Esophagus squamous epithelium (tissue), 5 donors: ENCODE results near the gene SCN2B. TPM values are rescaled to one million over a fixed set of nuclear protein-coding genes. Genes with fewer than 3 reads are reported as not detected.

Experiments
- DNase-seq: peaks from one replicate; lab custom pipeline; 2025; lab: John Stamatoyannopoulos, UW
- H3K27ac ChIP-seq, 4 donors: fragments of 200-600 bp; sonication (generic); one replicate each; pipeline ENCODE4 v1.5.1; 2016 to 2019; ENCODE audit warnings: mild to moderate bottlenecking in 1 of 4
- H3K27me3 ChIP-seq, 4 donors: fragments of 200-600 bp; sonication (generic); 1 replicate in 3 of 4; 2 replicates in 1 of 4; pipeline versions ENCODE4 v1.5.1 to v1.6.0; 2017 to 2021; ENCODE audit warnings: antibody characterized with exemption in 1 of 4
- H3K36me3 ChIP-seq, 3 donors: fragments of 200-600 bp; sonication (generic); one replicate each; pipeline ENCODE4 v1.5.1; 2016 to 2019
- H3K4me1 ChIP-seq, 3 donors: fragments of 200-600 bp; sonication (generic); one replicate each; pipeline ENCODE4 v1.5.1; 2017 to 2019
- H3K4me3 ChIP-seq, 4 donors: fragments of 200-600 bp; sonication (generic); 1 replicate in 3 of 4; 2 replicates in 1 of 4; pipeline ENCODE4 v1.5.1; 2016 to 2019; ENCODE audit warnings: mild to moderate bottlenecking in 2 of 4, moderate library complexity in 1 of 4
- H3K9me3 ChIP-seq, 3 donors: fragments of 200-600 bp; sonication (generic); one replicate each; pipeline ENCODE4 v1.5.1; 2016 to 2019
- POLR2A ChIP-seq, 4 donors: fragments of 450-650 bp; IDR thresholded peaks; one replicate each; pipeline ENCODE4 v1.6.1; 2017; ENCODE audit warnings: antibody characterized with exemption in 4 of 4, mild to moderate bottlenecking in 4 of 4, moderate library complexity in 3 of 4
- WGBS, 2 donors: methylation state at CpG; one replicate each; pipeline ENCODE4 v1.1.5; 2018; 5-methylcytosine and 5-hydroxymethylcytosine counted together
- intact Hi-C: fragments of 100-400 bp; cut with DNase I; formaldehyde crosslinking; loops from one replicate; pipeline ENCODE4 v1.15.0; 2022
- total RNA-seq, 4 donors: library from RNA; depleted of rRNA; stranded (reverse); fragments of >200 nt; gene quantifications; one replicate each; pipeline ENCODE4 v1.1.0, GENCODE V29; 2016
- TF ChIP-seq, protein P1 (sequence below), 6 experiments: fragments of 450-650 bp in 4 of 6; fragments of 200-600 bp in 2 of 6; sonication (generic) in 2 of 6; IDR thresholded peaks; one replicate each; pipeline ENCODE4 v1.5.1; 2016 to 2019; ENCODE audit warnings: antibody characterized with exemption in 6 of 6, mild to moderate bottlenecking in 4 of 6, moderate library complexity in 4 of 6
- donor health status: DM: yes; HTN: yes; CAD: no.

The SCN2B gene
- total RNA-seq, 4 donors from 2014 or later = 0.38 to 1.1 TPM; not detected in 2

DNA sequence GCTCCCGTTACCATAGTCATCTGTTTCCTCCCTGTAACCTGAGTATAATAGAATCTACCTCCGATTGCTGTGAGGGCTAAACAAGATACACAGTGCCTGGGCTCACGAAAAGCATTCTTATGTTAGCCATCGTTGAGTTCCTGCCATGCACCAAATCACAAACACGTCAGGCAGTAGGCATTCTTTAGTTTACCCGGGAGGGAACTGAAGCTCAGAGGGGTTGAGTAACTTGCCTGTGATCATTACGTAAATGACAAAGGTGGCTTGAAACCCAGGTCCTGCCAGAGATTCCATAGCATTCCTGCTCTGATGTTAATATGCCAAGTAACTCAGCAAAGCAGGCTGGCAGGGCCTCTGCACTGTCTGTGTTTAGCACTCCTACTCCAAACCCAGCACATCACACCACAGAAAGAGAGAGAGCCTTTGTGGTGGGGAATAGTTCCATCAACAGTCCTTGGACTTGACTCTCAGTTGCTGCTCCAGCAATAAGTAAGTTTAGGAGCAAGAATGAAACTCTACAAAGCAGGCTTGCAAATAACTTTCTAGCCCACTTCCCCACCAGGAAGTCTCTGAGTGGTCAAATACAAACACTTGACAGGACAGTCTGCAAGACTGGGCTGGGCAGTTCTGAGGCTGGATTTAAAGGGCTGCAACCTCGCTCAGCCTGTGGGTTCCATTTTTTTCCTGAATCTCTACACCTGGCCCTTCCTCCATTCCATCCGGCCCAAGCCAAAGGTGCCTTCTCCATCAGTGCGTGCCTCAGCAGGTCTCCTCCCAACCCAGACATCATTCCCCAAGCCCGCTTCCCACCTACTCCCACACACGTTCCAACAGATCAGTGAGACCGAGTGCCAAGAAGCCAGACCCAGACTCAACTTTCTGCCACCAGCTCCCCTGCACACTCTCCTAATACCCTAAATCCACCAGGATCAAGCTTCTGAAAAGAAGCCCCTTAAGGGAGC is 1.1 kb downstream of the SCN2B start:
- Histone ChIP-seq H3K27ac (peak overlapping the region in 2 of 4 donors; percentile 44 to 66), H3K9me3 (no peaks in the 10 kb centered on the region), H3K4me3 (peak overlapping the region in 2 of 4 donors; percentile 30 to 49), H3K27me3 (peaks cover 0 to 28% (median 0%) of the 10 kb centered on the region in 4 donors), H3K36me3 (no peaks in the 10 kb centered on the region), H3K4me1 (peaks cover 0 to 49% (median 18%) of the 10 kb centered on the region in 3 donors)
- intact Hi-C loops = no loop called here
- 19 to 32% methylated on average over 7 to 13 of the region's 13 CpGs for WGBS, 2 donors
- TF ChIP-seq POLR2A (IDR thresholded peaks at IDR 0.05) = no peak
- TF ChIP-seq, protein P1, sequence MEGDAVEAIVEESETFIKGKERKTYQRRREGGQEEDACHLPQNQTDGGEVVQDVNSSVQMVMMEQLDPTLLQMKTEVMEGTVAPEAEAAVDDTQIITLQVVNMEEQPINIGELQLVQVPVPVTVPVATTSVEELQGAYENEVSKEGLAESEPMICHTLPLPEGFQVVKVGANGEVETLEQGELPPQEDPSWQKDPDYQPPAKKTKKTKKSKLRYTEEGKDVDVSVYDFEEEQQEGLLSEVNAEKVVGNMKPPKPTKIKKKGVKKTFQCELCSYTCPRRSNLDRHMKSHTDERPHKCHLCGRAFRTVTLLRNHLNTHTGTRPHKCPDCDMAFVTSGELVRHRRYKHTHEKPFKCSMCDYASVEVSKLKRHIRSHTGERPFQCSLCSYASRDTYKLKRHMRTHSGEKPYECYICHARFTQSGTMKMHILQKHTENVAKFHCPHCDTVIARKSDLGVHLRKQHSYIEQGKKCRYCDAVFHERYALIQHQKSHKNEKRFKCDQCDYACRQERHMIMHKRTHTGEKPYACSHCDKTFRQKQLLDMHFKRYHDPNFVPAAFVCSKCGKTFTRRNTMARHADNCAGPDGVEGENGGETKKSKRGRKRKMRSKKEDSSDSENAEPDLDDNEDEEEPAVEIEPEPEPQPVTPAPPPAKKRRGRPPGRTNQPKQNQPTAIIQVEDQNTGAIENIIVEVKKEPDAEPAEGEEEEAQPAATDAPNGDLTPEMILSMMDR (IDR thresholded peaks at IDR 0.05) = no peak
- DNase-seq = no peak

DNA sequence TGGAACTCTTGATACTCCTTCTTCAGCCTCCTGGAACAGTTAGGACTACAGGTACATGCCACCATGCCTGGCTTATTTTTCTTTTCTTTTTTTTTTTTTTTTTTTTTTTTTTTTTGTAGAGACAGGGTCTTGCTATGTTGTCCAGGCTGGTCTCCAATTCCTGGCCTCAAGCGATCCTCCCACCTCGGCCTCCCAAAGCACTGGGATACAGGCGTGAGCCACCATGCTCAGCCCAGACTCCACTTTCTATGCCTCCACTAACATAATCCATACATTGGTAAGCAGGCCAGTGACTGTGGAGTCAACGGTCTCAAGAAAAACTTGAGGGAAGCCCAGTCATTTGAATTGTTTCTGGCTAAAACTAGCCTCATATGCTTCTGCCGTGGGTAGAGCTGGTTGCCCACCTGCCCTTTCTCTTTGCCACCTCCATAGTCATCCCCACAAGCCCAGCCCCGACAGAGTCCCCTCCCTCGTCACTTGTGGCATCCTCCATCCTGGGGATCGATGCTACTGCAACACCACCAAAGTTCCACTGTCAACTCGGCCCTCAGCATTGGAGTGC is 2.4 kb downstream of the SCN2B start:
- Histone ChIP-seq H3K9me3 (no peaks in the 10 kb centered on the region), H3K4me1 (peaks cover 0 to 40% (median 13%) of the 10 kb centered on the region in 3 donors), H3K27me3 (peaks cover 0 to 36% (median 0%) of the 10 kb centered on the region in 4 donors), H3K36me3 (no peaks in the 10 kb centered on the region), H3K4me3 (no peak overlapping the region), H3K27ac (no peak overlapping the region)
- intact Hi-C loops = no loop called here
- 87 to 88% methylated on average over 7 to 9 of the region's 9 CpGs for WGBS, 2 donors
- TF ChIP-seq POLR2A (IDR thresholded peaks at IDR 0.05) = no peak
- TF ChIP-seq, protein P1 (IDR thresholded peaks at IDR 0.05) = no peak
- no peak for DNase-seq

DNA sequence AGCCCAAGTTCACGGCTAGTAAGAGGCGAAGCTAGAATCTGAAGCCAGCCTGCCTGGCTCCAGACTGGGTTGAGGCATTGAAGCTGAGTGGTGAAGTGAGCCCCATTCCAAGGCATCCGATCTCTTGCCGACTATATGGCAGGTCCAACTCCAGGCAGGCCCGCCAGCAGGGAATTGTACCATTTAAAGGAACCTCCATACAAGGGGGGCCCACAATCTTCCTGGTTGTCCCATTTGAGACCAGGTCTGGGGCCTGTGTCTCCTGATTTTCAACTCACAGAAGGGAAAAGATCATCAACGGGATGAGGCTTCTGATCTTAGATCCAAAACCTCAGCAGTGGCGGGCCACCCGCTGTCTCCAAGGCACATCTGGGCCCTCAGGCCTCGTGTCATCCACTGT is 4.1 kb downstream of the SCN2B start:
- intact Hi-C loops = no loop called here
- Histone ChIP-seq H3K27ac (no peak overlapping the region), H3K4me3 (no peak overlapping the region), H3K9me3 (no peaks in the 10 kb centered on the region), H3K4me1 (peaks cover 0 to 40% (median 13%) of the 10 kb centered on the region in 3 donors), H3K36me3 (no peaks in the 10 kb centered on the region), H3K27me3 (peaks cover 0 to 52% (median 0%) of the 10 kb centered on the region in 4 donors)
- 81 to 82% methylated on average over 8 of the region's 9 CpGs for WGBS, 2 donors
- no peak for TF ChIP-seq POLR2A (IDR thresholded peaks at IDR 0.05)
- TF ChIP-seq, protein P1 (IDR thresholded peaks at IDR 0.05) = no peak
- no peak for DNase-seq

DNA sequence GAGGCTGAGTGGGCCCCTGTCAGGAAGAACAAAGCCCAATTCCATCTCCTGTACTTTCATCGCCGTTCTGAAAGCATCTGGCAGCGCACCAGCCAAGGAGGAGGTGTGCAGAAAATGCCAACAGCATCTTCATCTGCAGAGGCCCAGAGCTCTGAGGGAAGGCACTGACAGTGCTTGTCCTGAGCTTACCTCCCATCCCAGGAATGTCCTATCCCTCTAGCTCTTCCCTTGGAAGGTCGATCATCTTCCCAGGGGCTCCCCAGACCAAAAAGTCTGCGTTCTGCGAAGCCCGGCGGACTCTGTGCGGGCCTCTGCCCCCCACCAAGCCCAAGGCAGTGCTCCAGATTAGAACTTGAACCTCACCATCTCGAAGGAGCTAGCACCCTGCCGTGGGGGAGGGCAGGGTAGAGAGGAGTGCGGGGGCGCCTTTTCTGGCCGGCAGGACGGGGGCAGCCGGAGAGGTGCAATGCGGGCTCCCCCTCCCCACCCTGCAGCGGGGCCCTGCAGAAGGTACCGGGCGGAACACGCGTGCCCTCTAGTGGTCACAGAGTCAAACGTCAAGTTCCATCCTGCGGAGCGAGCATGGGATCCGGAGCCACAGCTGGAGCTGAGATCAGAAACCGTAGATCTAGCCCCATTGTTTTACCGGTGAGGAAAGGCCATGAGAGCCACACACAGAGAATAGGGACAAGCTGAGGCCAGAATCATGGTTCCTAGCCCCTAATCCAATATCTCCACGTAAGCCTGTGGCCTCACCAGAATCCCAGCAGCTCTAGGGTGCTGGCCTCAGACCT is 5.0 kb downstream of the SCN2B start:
- Histone ChIP-seq H3K36me3 (no peaks in the 10 kb centered on the region), H3K4me3 (peak overlapping the region in 1 of 4 donors; percentile 23), H3K4me1 (peaks cover 0 to 36% (median 13%) of the 10 kb centered on the region in 3 donors), H3K27ac (no peak overlapping the region), H3K27me3 (peaks cover 0 to 49% (median 0%) of the 10 kb centered on the region in 4 donors), H3K9me3 (no peaks in the 10 kb centered on the region)
- intact Hi-C loops = no loop called here
- WGBS, 2 donors = 11 to 14% methylated on average over 8 to 17 of the region's 29 CpGs
- no peak for DNase-seq
- no peak for TF ChIP-seq POLR2A (IDR thresholded peaks at IDR 0.05)
- TF ChIP-seq, protein P1 (IDR thresholded peaks at IDR 0.05) = peak; percentile 53 to 91 (median 80)
